ENCODE data around the gene TNIK. TPM values are rescaled to one million over a fixed set of nuclear protein-coding genes. Genes with fewer than 3 reads are reported as not detected.

Gene TNIK
- total RNA-seq, 1 experiment from 2014 or later = not detected

- Histone ChIP-seq H3K27me3 (ENCODE audit: low read length) (no peaks in the 10 kb centered on the region), H3K4me1 (ENCODE audit: low read length) (no peaks in the 10 kb centered on the region), H3K79me2 (ENCODE audit: low read length) (no peaks in the 10 kb centered on the region), H4K20me1 (ENCODE audit: insufficient read depth, low read depth, low read length) (no peaks in the 10 kb centered on the region), H3K9ac (ENCODE audit: low read length) (no peak overlapping the region), H3K27ac (ENCODE audit: low read length) (no peak overlapping the region), H3K36me3 (ENCODE audit: insufficient read depth, low read length) (no peaks in the 10 kb centered on the region), H3K9me2 (replicated peaks; ENCODE audit: insufficient read depth, low read length) (no peaks in the 10 kb centered on the region), H3K4me2 (ENCODE audit: low read depth, low read length, poor library complexity, severe bottlenecking) (no peak overlapping the region), H2AFZ (ENCODE audit: low read length) (no peak overlapping the region), H3K4me3 (ENCODE audit: low read length) (no peak overlapping the region), H3K9me3 (ENCODE audit: low read length) (no peaks in the 10 kb centered on the region)
- DNase-seq = no peak
These were observed 182.0 kb downstream of the TNIK start for GRCh38 chr3:171278299-171278590.

- Histone ChIP-seq H3K79me2 (ENCODE audit: low read length) (no peaks in the 10 kb centered on the region), H4K20me1 (ENCODE audit: insufficient read depth, low read depth, low read length) (no peaks in the 10 kb centered on the region)
These were observed 182.5 kb downstream of the TNIK start for GRCh38 chr3:171277456-171278298.

GRCh38 chr3:171276923-171277322 is 183.3 kb downstream of the TNIK start:
- Histone ChIP-seq H3K9ac (ENCODE audit: low read length) (no peak overlapping the region), H3K4me2 (ENCODE audit: low read depth, low read length, poor library complexity, severe bottlenecking) (no peak overlapping the region), H3K4me1 (ENCODE audit: low read length) (no peaks in the 10 kb centered on the region), H3K79me2 (ENCODE audit: low read length) (no peaks in the 10 kb centered on the region), H3K9me3 (ENCODE audit: low read length) (no peaks in the 10 kb centered on the region), H2AFZ (ENCODE audit: low read length) (no peak overlapping the region), H3K27ac (ENCODE audit: low read length) (no peak overlapping the region), H3K9me2 (replicated peaks; ENCODE audit: insufficient read depth, low read length) (no peaks in the 10 kb centered on the region), H3K4me3 (ENCODE audit: low read length) (no peak overlapping the region), H3K36me3 (ENCODE audit: insufficient read depth, low read length) (no peaks in the 10 kb centered on the region), H3K27me3 (ENCODE audit: low read length) (no peaks in the 10 kb centered on the region), H4K20me1 (ENCODE audit: insufficient read depth, low read depth, low read length) (no peaks in the 10 kb centered on the region)
- no peak for DNase-seq

More at GRCh38 chr3:171277456-171278298, 182.5 kb downstream of the TNIK start:
- no peak overlapping the region for H2AFZ ChIP-seq (ENCODE audit: low read length)
- no peak overlapping the region for H3K4me3 ChIP-seq (ENCODE audit: low read length)
- no peak overlapping the region for H3K9ac ChIP-seq (ENCODE audit: low read length)
- no peaks in the 10 kb centered on the region for H3K9me2 ChIP-seq (replicated peaks; ENCODE audit: insufficient read depth, low read length)
- no peak for DNase-seq
- no peaks in the 10 kb centered on the region for H3K4me1 ChIP-seq (ENCODE audit: low read length)
- H3K27ac ChIP-seq (ENCODE audit: low read length) = no peak overlapping the region
- H3K36me3 ChIP-seq (ENCODE audit: insufficient read depth, low read length) = no peaks in the 10 kb centered on the region
- H3K9me3 ChIP-seq (ENCODE audit: low read length) = no peaks in the 10 kb centered on the region
- no peaks in the 10 kb centered on the region for H3K27me3 ChIP-seq (ENCODE audit: low read length)
- H3K4me2 ChIP-seq (ENCODE audit: low read depth, low read length, poor library complexity, severe bottlenecking) = no peak overlapping the region

GRCh38 chr3:171274222-171274621 is 186.0 kb downstream of the TNIK start:
- no peak overlapping the region for H3K27ac ChIP-seq (ENCODE audit: low read length)
- DNase-seq = no peak
- H2AFZ ChIP-seq (ENCODE audit: low read length) = no peak overlapping the region
- H3K4me3 ChIP-seq (ENCODE audit: low read length) = no peak overlapping the region
- H3K9me3 ChIP-seq (ENCODE audit: low read length) = no peaks in the 10 kb centered on the region
- H3K4me2 ChIP-seq (ENCODE audit: low read depth, low read length, poor library complexity, severe bottlenecking) = no peak overlapping the region
- no peak overlapping the region for H3K9ac ChIP-seq (ENCODE audit: low read length)
- H3K36me3 ChIP-seq (ENCODE audit: insufficient read depth, low read length) = no peaks in the 10 kb centered on the region
- no peaks in the 10 kb centered on the region for H3K9me2 ChIP-seq (replicated peaks; ENCODE audit: insufficient read depth, low read length)
- no peaks in the 10 kb centered on the region for H3K79me2 ChIP-seq (ENCODE audit: low read length)
- no peaks in the 10 kb centered on the region for H3K27me3 ChIP-seq (ENCODE audit: low read length)
- no peaks in the 10 kb centered on the region for H3K4me1 ChIP-seq (ENCODE audit: low read length)
- no peaks in the 10 kb centered on the region for H4K20me1 ChIP-seq (ENCODE audit: insufficient read depth, low read depth, low read length)

GRCh38 chr3:171270541-171270940 is 189.7 kb downstream of the TNIK start:
- Histone ChIP-seq H3K4me1 (ENCODE audit: low read length) (no peaks in the 10 kb centered on the region), H3K79me2 (ENCODE audit: low read length) (no peaks in the 10 kb centered on the region), H3K9me2 (replicated peaks; ENCODE audit: insufficient read depth, low read length) (no peaks in the 10 kb centered on the region), H3K9me3 (ENCODE audit: low read length) (no peaks in the 10 kb centered on the region), H2AFZ (ENCODE audit: low read length) (no peak overlapping the region), H4K20me1 (ENCODE audit: insufficient read depth, low read depth, low read length) (no peaks in the 10 kb centered on the region), H3K9ac (ENCODE audit: low read length) (no peak overlapping the region), H3K36me3 (ENCODE audit: insufficient read depth, low read length) (no peaks in the 10 kb centered on the region), H3K27ac (ENCODE audit: low read length) (no peak overlapping the region), H3K4me2 (ENCODE audit: low read depth, low read length, poor library complexity, severe bottlenecking) (no peak overlapping the region), H3K4me3 (ENCODE audit: low read length) (no peak overlapping the region), H3K27me3 (ENCODE audit: low read length) (no peaks in the 10 kb centered on the region)
- no peak for DNase-seq

- Histone ChIP-seq H3K4me1 (ENCODE audit: low read length) (no peaks in the 10 kb centered on the region), H2AFZ (ENCODE audit: low read length) (no peak overlapping the region), H3K36me3 (ENCODE audit: insufficient read depth, low read length) (no peaks in the 10 kb centered on the region), H3K4me2 (ENCODE audit: low read depth, low read length, poor library complexity, severe bottlenecking) (no peak overlapping the region), H3K9me2 (replicated peaks; ENCODE audit: insufficient read depth, low read length) (no peaks in the 10 kb centered on the region), H3K79me2 (ENCODE audit: low read length) (no peaks in the 10 kb centered on the region), H3K9me3 (ENCODE audit: low read length) (no peaks in the 10 kb centered on the region), H3K4me3 (ENCODE audit: low read length) (no peak overlapping the region), H3K27me3 (ENCODE audit: low read length) (no peaks in the 10 kb centered on the region), H3K27ac (ENCODE audit: low read length) (no peak overlapping the region), H3K9ac (ENCODE audit: low read length) (no peak overlapping the region), H4K20me1 (ENCODE audit: insufficient read depth, low read depth, low read length) (no peaks in the 10 kb centered on the region)
- DNase-seq = no peak
These were observed 190.7 kb downstream of the TNIK start for GRCh38 chr3:171269542-171269941.

- no peaks in the 10 kb centered on the region for H4K20me1 ChIP-seq (ENCODE audit: insufficient read depth, low read depth, low read length)
- H3K27ac ChIP-seq (ENCODE audit: low read length) = no peak overlapping the region
- no peak overlapping the region for H3K4me3 ChIP-seq (ENCODE audit: low read length)
- no peak overlapping the region for H3K4me2 ChIP-seq (ENCODE audit: low read depth, low read length, poor library complexity, severe bottlenecking)
- H3K9me2 ChIP-seq (replicated peaks; ENCODE audit: insufficient read depth, low read length) = no peaks in the 10 kb centered on the region
- no peaks in the 10 kb centered on the region for H3K4me1 ChIP-seq (ENCODE audit: low read length)
- no peaks in the 10 kb centered on the region for H3K36me3 ChIP-seq (ENCODE audit: insufficient read depth, low read length)
- no peaks in the 10 kb centered on the region for H3K79me2 ChIP-seq (ENCODE audit: low read length)
- no peak for DNase-seq
- H2AFZ ChIP-seq (ENCODE audit: low read length) = no peak overlapping the region
- H3K9me3 ChIP-seq (ENCODE audit: low read length) = no peaks in the 10 kb centered on the region
- no peak overlapping the region for H3K9ac ChIP-seq (ENCODE audit: low read length)
- no peaks in the 10 kb centered on the region for H3K27me3 ChIP-seq (ENCODE audit: low read length)
These were observed 191.5 kb downstream of the TNIK start for GRCh38 chr3:171268677-171269076.

- Histone ChIP-seq H3K9me3 (ENCODE audit: low read length) (no peaks in the 10 kb centered on the region), H3K4me2 (ENCODE audit: low read depth, low read length, poor library complexity, severe bottlenecking) (no peak overlapping the region), H3K9me2 (replicated peaks; ENCODE audit: insufficient read depth, low read length) (no peaks in the 10 kb centered on the region), H3K4me1 (ENCODE audit: low read length) (no peaks in the 10 kb centered on the region), H4K20me1 (ENCODE audit: insufficient read depth, low read depth, low read length) (no peaks in the 10 kb centered on the region), H3K9ac (ENCODE audit: low read length) (no peak overlapping the region), H3K4me3 (ENCODE audit: low read length) (no peak overlapping the region), H3K79me2 (ENCODE audit: low read length) (no peaks in the 10 kb centered on the region), H3K27ac (ENCODE audit: low read length) (no peak overlapping the region), H3K36me3 (ENCODE audit: insufficient read depth, low read length) (no peaks in the 10 kb centered on the region), H2AFZ (ENCODE audit: low read length) (no peak overlapping the region), H3K27me3 (ENCODE audit: low read length) (no peaks in the 10 kb centered on the region)
- no peak for DNase-seq
These were observed 193.1 kb downstream of the TNIK start for GRCh38 chr3:171267104-171267503.
